Measurements from ENCODE around the gene EFNA1.

DNA sequence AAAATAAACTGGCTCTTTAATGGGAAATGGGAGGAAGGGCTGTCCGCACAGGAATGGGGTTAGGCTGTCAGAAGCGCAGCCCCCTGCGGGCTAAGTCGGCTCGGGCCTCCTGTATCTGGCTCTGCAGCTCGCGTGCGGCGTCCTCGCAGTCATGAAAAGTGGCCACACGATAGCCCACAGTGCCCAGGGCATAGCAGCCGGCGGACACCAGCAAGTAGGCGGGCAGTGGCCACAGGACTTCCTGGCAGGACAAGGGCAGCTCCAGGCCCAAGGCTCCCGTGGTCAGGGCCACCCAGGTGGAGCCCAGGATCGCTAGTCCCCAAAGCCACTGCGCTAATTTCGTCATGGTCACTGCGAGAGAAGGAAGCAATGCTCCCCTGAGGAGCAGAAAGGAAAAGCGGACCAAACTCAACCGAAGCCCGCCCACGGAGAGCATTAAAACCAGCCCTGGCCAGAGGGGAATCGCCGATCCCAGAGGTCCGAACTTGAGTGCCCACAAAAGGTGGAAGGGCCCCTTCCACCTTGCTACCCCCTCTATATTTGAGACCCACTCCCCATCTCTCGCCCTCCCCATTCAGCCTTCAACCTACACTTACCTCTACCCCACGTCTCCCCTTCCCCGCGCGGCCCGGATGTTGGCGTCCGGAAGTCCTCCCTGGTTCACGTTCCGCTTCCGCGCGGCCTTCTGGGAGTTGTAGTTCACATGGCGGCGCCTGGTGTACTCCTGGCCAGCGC lies 12.4 kb downstream of the EFNA1 start, which contains the start of gene DPM3:
- TF ChIP-seq RCOR1 (IDR thresholded peaks at IDR 0.05; ENCODE audit: insufficient replicate concordance, low read length) = no peak
- TF ChIP-seq, protein P1, sequence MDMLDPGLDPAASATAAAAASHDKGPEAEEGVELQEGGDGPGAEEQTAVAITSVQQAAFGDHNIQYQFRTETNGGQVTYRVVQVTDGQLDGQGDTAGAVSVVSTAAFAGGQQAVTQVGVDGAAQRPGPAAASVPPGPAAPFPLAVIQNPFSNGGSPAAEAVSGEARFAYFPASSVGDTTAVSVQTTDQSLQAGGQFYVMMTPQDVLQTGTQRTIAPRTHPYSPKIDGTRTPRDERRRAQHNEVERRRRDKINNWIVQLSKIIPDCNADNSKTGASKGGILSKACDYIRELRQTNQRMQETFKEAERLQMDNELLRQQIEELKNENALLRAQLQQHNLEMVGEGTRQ (IDR thresholded peaks at IDR 0.05; ENCODE audit: low read depth, low read length) = no peak
- TF ChIP-seq, protein P2, sequence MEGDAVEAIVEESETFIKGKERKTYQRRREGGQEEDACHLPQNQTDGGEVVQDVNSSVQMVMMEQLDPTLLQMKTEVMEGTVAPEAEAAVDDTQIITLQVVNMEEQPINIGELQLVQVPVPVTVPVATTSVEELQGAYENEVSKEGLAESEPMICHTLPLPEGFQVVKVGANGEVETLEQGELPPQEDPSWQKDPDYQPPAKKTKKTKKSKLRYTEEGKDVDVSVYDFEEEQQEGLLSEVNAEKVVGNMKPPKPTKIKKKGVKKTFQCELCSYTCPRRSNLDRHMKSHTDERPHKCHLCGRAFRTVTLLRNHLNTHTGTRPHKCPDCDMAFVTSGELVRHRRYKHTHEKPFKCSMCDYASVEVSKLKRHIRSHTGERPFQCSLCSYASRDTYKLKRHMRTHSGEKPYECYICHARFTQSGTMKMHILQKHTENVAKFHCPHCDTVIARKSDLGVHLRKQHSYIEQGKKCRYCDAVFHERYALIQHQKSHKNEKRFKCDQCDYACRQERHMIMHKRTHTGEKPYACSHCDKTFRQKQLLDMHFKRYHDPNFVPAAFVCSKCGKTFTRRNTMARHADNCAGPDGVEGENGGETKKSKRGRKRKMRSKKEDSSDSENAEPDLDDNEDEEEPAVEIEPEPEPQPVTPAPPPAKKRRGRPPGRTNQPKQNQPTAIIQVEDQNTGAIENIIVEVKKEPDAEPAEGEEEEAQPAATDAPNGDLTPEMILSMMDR (conservative IDR thresholded peaks at IDR 0.05; ENCODE audit: low read depth, low read length) = no peak
- TF ChIP-seq POLR2A (IDR thresholded peaks at IDR 0.05; ENCODE audit: low read depth, low read length) = peak; percentile 42; the same call in 1 of the 2 replicates
